CD14-positive monocyte (primary cell): ENCODE measurements around the gene GLCE. TPM values are rescaled to one million over a fixed set of nuclear protein-coding genes. Genes with fewer than 3 reads are reported as not detected.

Experiments
- DNase-seq, 3 donors: peaks; one replicate each; pipeline ENCODE4 v3.0.0-alpha.2; 2011 to 2022
- H2AFZ ChIP-seq: 2 replicates; pipeline ENCODE4 v1.6.0; 2012; ENCODE audit warnings: mild to moderate bottlenecking, low read depth, low read length, inconsistent platforms; ENCODE audit not compliant: insufficient read depth, poor library complexity, severe bottlenecking
- H3K27ac ChIP-seq, 2 donors: 1 replicate in 1 of 2; 2 replicates in 1 of 2; pipeline ENCODE4 v1.5.1; 2012 to 2013; ENCODE audit warnings: low read length in 2 of 2, control low read depth in 1 of 2, inconsistent platforms in 1 of 2, low read depth in 1 of 2, mild to moderate bottlenecking in 1 of 2
- H3K27me3 ChIP-seq, 2 donors: one replicate each; pipeline versions ENCODE4 v1.6.0 to v1.6.1; 2011 to 2013; ENCODE audit warnings: low read length in 2 of 2; ENCODE audit not compliant: control insufficient read depth in 2 of 2, insufficient read depth in 2 of 2
- H3K36me3 ChIP-seq, 2 donors: replicated peaks in 1 of 2; 1 replicate in 1 of 2; 2 replicates in 1 of 2; pipeline versions ENCODE4 v1.5.1 to v1.6.1; 2012 to 2013; ENCODE audit warnings: low read length in 2 of 2, control low read depth in 1 of 2, inconsistent platforms in 1 of 2, mild to moderate bottlenecking in 1 of 2; ENCODE audit not compliant: insufficient read depth in 2 of 2, control insufficient read depth in 1 of 2
- H3K4me1 ChIP-seq, 2 donors: 1 replicate in 1 of 2; 2 replicates in 1 of 2; pipeline versions ENCODE4 v1.5.1 to v1.6.1; 2012 to 2013; ENCODE audit warnings: low read length in 2 of 2, control low read depth in 1 of 2, inconsistent platforms in 1 of 2, mild to moderate bottlenecking in 1 of 2, moderate library complexity in 1 of 2; ENCODE audit not compliant: insufficient read depth in 2 of 2, control insufficient read depth in 1 of 2
- H3K4me2 ChIP-seq: replicated peaks from 2 replicates; pipeline ENCODE3; 2012; ENCODE audit warnings: low read length, moderate library complexity, mild to moderate bottlenecking; ENCODE audit not compliant: poor library complexity, severe bottlenecking; ENCODE audit errors: extremely low read depth
- H3K4me3 ChIP-seq, 3 experiments: fragments of 200-600 bp in 1 of 3; sonication (generic) in 1 of 3; replicated peaks in 1 of 3; 1 replicate in 2 of 3; 2 replicates in 1 of 3; pipeline ENCODE4 v1.5.1; 2011 to 2013; ENCODE audit warnings: low read length in 3 of 3, mild to moderate bottlenecking in 3 of 3, control low read depth in 2 of 3, low read depth in 2 of 3, inconsistent platforms in 1 of 3, moderate library complexity in 1 of 3
- H3K79me2 ChIP-seq: 2 replicates; pipeline ENCODE4 v1.6.0; 2012; ENCODE audit warnings: mild to moderate bottlenecking, control low read depth, inconsistent platforms, low read length, moderate library complexity; ENCODE audit not compliant: insufficient read depth
- H3K9ac ChIP-seq: 2 replicates; pipeline ENCODE4 v1.6.0; 2017; ENCODE audit warnings: low read length, mild to moderate bottlenecking; ENCODE audit not compliant: insufficient read depth, poor library complexity, severe bottlenecking
- H3K9me3 ChIP-seq, 2 donors: replicated peaks in 1 of 2; 1 replicate in 1 of 2; 2 replicates in 1 of 2; pipeline versions ENCODE4 v1.5.1 to v1.6.1; 2012 to 2013; ENCODE audit warnings: low read length in 2 of 2, control low read depth in 1 of 2; ENCODE audit not compliant: control insufficient read depth in 1 of 2, insufficient read depth in 1 of 2
- H4K20me1 ChIP-seq: 2 replicates; pipeline ENCODE4 v1.6.0; 2012; ENCODE audit warnings: mild to moderate bottlenecking, low read length, control low read depth, moderate library complexity; ENCODE audit not compliant: insufficient read depth
- H3K27ac Mint-ChIP-seq, 7 donors: one replicate each; pipeline ENCODE4 v1.8.0; 2020; ENCODE audit warnings: mild to moderate bottlenecking in 7 of 7, mixed read lengths in 7 of 7, moderate library complexity in 6 of 7, inconsistent platforms in 2 of 7
- H3K27me3 Mint-ChIP-seq, 3 donors: one replicate each; pipeline ENCODE4 v1.8.0; 2021 to 2022; ENCODE audit warnings: low read depth in 3 of 3, mild to moderate bottlenecking in 3 of 3, mixed read lengths in 3 of 3, moderate library complexity in 3 of 3, inconsistent platforms in 1 of 3
- H3K36me3 Mint-ChIP-seq, 2 donors: one replicate each; pipeline ENCODE4 v1.8.0; 2020; ENCODE audit warnings: mixed read lengths in 2 of 2, inconsistent platforms in 1 of 2, mild to moderate bottlenecking in 1 of 2
- H3K4me1 Mint-ChIP-seq: one replicate; pipeline ENCODE4 v1.8.0; 2020; ENCODE audit warnings: mild to moderate bottlenecking, mixed read lengths
- H3K4me3 Mint-ChIP-seq, 2 donors: one replicate each; pipeline ENCODE4 v1.8.0; 2020; ENCODE audit warnings: mild to moderate bottlenecking in 2 of 2, mixed read lengths in 2 of 2, moderate library complexity in 1 of 2
- H3K9me3 Mint-ChIP-seq, 7 donors: one replicate each; pipeline ENCODE4 v1.8.0; 2020 to 2022; ENCODE audit warnings: mixed read lengths in 7 of 7, mild to moderate bottlenecking in 6 of 7, moderate library complexity in 6 of 7, inconsistent platforms in 2 of 7
- WGBS: methylation state at CpG from one replicate; pipeline ENCODE4 v1.1.5; 2013; ENCODE audit warnings: missing lambda C conversion rate; ENCODE audit not compliant: insufficient coverage; 5-methylcytosine and 5-hydroxymethylcytosine counted together
- intact Hi-C, 2 donors: fragments of 100-400 bp; cut with micrococcal nuclease; formaldehyde crosslinking; loops; one replicate each; pipeline versions ENCODE4 v1.15.0 to v1.15.1; 2023
- polyA plus RNA-seq, 3 donors: library from polyadenylated mRNA; depleted of rRNA in 1 of 3; unstranded in 2 of 3; stranded (reverse) in 1 of 3; fragments of 300-500 nt in 2 of 3; fragments of >200 nt in 1 of 3; fragmentation: Illumina TruSeq in 2 of 3; gene quantifications; 1 replicate in 2 of 3; 2 replicates in 1 of 3; pipeline ENCODE4 v1.2.3, GENCODE V29; 2012 to 2021
- TF ChIP-seq, protein P1 (sequence below): fragments of 200-600 bp; IDR thresholded peaks from one replicate; pipeline ENCODE4 v1.8.0; 2022; ENCODE audit warnings: antibody characterized with exemption, mild to moderate bottlenecking

GLCE gene
- polyA plus RNA-seq, 3 donors: 11.0 to 24.3 (median 24.0) TPM

- no peaks in the 10 kb centered on the region for H3K36me3 ChIP-seq
- WGBS: 98% methylated on average over 11 of the region's 12 CpGs
- Mint-ChIP-seq H3K4me1 (no peaks in the 10 kb centered on the region), H3K4me3 (no peak overlapping the region), H3K9me3 (no peaks in the 10 kb centered on the region), H3K27ac (no peak overlapping the region), H3K36me3 (no peaks in the 10 kb centered on the region), H3K27me3 (peaks cover 2 to 5% (median 4%) of the 10 kb centered on the region in 3 donors)
- H3K4me3 ChIP-seq: no peak overlapping the region
- H3K27me3 ChIP-seq: no peaks in the 10 kb centered on the region
- TF ChIP-seq, protein P1, sequence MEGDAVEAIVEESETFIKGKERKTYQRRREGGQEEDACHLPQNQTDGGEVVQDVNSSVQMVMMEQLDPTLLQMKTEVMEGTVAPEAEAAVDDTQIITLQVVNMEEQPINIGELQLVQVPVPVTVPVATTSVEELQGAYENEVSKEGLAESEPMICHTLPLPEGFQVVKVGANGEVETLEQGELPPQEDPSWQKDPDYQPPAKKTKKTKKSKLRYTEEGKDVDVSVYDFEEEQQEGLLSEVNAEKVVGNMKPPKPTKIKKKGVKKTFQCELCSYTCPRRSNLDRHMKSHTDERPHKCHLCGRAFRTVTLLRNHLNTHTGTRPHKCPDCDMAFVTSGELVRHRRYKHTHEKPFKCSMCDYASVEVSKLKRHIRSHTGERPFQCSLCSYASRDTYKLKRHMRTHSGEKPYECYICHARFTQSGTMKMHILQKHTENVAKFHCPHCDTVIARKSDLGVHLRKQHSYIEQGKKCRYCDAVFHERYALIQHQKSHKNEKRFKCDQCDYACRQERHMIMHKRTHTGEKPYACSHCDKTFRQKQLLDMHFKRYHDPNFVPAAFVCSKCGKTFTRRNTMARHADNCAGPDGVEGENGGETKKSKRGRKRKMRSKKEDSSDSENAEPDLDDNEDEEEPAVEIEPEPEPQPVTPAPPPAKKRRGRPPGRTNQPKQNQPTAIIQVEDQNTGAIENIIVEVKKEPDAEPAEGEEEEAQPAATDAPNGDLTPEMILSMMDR: no peak
- no peaks in the 10 kb centered on the region for H4K20me1 ChIP-seq
- H3K4me1 ChIP-seq: no peaks in the 10 kb centered on the region
- no peak overlapping the region for H3K27ac ChIP-seq
- no peak overlapping the region for H2AFZ ChIP-seq
- no peak overlapping the region for H3K4me2 ChIP-seq
- DNase-seq: no peak
- no peak overlapping the region for H3K9ac ChIP-seq
- intact Hi-C loops: no loop called here
- H3K79me2 ChIP-seq: no peaks in the 10 kb centered on the region
- no peaks in the 10 kb centered on the region for H3K9me3 ChIP-seq
Measured at GRCh38 chr15:69285834-69286233, 125.4 kb downstream of the GLCE start.

DNA sequence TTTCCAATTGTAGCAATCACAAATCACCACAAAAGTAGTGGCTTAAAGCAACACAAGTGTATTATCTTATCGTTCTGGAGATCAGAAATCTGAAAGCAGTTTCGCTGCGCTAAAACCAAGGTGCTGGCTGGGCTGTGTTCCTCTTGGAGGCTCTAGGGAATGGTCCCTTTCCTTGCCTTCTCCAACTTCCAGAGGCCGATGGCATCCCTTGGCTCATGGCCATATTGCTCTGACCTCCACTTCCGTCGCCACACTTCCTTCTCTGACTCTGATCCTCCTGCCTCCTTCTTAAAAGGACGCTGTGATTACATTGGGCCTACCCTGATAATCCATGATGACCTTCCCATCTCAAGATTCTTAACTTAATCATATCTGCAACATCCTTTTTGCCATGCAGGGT is 127.6 kb downstream of the GLCE start:
- H3K4me3 Mint-ChIP-seq: no peak overlapping the region
- H3K36me3 Mint-ChIP-seq: no peaks in the 10 kb centered on the region
- intact Hi-C loops: no loop called here
- Histone ChIP-seq H3K4me2 (no peak overlapping the region), H2AFZ (no peak overlapping the region), H3K9ac (no peak overlapping the region), H4K20me1 (no peaks in the 10 kb centered on the region), H3K79me2 (no peaks in the 10 kb centered on the region), H3K4me3 (no peak overlapping the region), H3K36me3 (no peaks in the 10 kb centered on the region), H3K27ac (no peak overlapping the region), H3K27me3 (no peaks in the 10 kb centered on the region), H3K9me3 (no peaks in the 10 kb centered on the region), H3K4me1 (no peaks in the 10 kb centered on the region)
- H3K9me3 Mint-ChIP-seq: no peaks in the 10 kb centered on the region
- H3K27ac Mint-ChIP-seq: no peak overlapping the region
- TF ChIP-seq, protein P1: no peak
- no peaks in the 10 kb centered on the region for H3K4me1 Mint-ChIP-seq
- DNase-seq: no peak
- 89% methylated on average over 7 of the region's 7 CpGs for WGBS
- peaks cover under 1 to 4% (median 1%) of the 10 kb centered on the region in 3 donors for H3K27me3 Mint-ChIP-seq
